Ishikawa (cell line): ENCODE results near the gene ASMTL.

ENCODE experiments used
- CEBPB ChIP-seq: IDR thresholded peaks from 2 replicates; pipeline ENCODE4 v1.6.1; 2012
- EGR1 ChIP-seq: IDR thresholded peaks from 2 replicates; pipeline ENCODE4 v1.6.1; 2012
- EP300 ChIP-seq: IDR thresholded peaks from 2 replicates; pipeline ENCODE4 v1.6.1; 2012; ENCODE audit warnings: borderline replicate concordance
- RAD21 ChIP-seq: IDR thresholded peaks from 2 replicates; pipeline ENCODE4 v1.6.1; 2012; ENCODE audit warnings: low read depth
- TAF1 ChIP-seq: IDR thresholded peaks from 2 replicates; pipeline ENCODE4 v1.6.1; 2012; ENCODE audit warnings: low read depth, mild to moderate bottlenecking
- TCF12 ChIP-seq: IDR thresholded peaks from 2 replicates; pipeline ENCODE4 v1.6.1; 2012; ENCODE audit warnings: low read depth
- TEAD4 ChIP-seq: IDR thresholded peaks from 2 replicates; pipeline ENCODE4 v1.6.1; 2012
- YY1 ChIP-seq: IDR thresholded peaks from 2 replicates; pipeline ENCODE4 v1.6.1; 2012; ENCODE audit warnings: low read depth
- TF ChIP-seq, protein P1 (sequence below): IDR thresholded peaks from 2 replicates; pipeline ENCODE4 v1.6.1; 2012; ENCODE audit warnings: low read depth, mild to moderate bottlenecking
- TF ChIP-seq, protein P2 (sequence below): IDR thresholded peaks from 2 replicates; pipeline ENCODE4 v1.6.1; 2012

DNA sequence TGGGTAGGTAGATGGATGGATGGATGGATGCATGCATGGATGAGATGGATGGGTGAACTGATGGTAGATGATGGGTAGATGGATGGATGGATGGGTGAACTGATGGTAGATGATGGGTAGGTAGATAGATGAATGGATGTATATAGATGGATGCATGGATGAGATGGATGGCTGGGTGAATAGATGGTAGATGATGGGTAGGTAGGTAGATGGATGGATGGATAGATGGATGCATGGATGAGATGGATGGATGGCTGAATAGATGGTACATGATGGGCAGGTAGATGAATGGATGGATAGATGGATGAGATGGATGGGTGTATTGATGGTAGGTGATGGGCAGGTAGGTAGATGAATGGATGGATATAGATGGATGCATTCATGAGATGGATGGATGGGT, 45.7 kb downstream of the ASMTL start:
- TF ChIP-seq, protein P1, sequence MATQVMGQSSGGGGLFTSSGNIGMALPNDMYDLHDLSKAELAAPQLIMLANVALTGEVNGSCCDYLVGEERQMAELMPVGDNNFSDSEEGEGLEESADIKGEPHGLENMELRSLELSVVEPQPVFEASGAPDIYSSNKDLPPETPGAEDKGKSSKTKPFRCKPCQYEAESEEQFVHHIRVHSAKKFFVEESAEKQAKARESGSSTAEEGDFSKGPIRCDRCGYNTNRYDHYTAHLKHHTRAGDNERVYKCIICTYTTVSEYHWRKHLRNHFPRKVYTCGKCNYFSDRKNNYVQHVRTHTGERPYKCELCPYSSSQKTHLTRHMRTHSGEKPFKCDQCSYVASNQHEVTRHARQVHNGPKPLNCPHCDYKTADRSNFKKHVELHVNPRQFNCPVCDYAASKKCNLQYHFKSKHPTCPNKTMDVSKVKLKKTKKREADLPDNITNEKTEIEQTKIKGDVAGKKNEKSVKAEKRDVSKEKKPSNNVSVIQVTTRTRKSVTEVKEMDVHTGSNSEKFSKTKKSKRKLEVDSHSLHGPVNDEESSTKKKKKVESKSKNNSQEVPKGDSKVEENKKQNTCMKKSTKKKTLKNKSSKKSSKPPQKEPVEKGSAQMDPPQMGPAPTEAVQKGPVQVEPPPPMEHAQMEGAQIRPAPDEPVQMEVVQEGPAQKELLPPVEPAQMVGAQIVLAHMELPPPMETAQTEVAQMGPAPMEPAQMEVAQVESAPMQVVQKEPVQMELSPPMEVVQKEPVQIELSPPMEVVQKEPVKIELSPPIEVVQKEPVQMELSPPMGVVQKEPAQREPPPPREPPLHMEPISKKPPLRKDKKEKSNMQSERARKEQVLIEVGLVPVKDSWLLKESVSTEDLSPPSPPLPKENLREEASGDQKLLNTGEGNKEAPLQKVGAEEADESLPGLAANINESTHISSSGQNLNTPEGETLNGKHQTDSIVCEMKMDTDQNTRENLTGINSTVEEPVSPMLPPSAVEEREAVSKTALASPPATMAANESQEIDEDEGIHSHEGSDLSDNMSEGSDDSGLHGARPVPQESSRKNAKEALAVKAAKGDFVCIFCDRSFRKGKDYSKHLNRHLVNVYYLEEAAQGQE = no peak
- no peak for TF ChIP-seq TCF12
- no peak for TF ChIP-seq YY1
- TF ChIP-seq, protein P2, sequence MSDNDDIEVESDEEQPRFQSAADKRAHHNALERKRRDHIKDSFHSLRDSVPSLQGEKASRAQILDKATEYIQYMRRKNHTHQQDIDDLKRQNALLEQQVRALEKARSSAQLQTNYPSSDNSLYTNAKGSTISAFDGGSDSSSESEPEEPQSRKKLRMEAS = no peak
- TF ChIP-seq CEBPB = no peak
- TF ChIP-seq EP300 = no peak
- no peak for TF ChIP-seq TAF1
- no peak for TF ChIP-seq EGR1
- TF ChIP-seq RAD21 = no peak
- TF ChIP-seq TEAD4 = no peak
